Activated CD8-positive, alpha-beta T cell treated with anti-CD3 and anti-CD28 coated beads, Interleukin-2, amount 10 ng/mL, durations not matched to agents 7 days and 5 days (primary cell): ENCODE measurements around the gene CEACAM18. TPM values are rescaled to one million over a fixed set of nuclear protein-coding genes. Genes with fewer than 3 reads are reported as not detected.
"Not testable (repeated sequence)": the region's sequence is repeated elsewhere in the genome, so short reads cannot be mapped to it uniquely, and the experiment has no call there.

Experiments
- ATAC-seq: fragments of 150-1000 bp; cut with Tn5 transposase; one replicate; pipeline ENCODE4 v1.10.0; 2021; ENCODE audit warnings: moderate library complexity
- CTCF ChIA-PET: fragments of 350-600 bp; sonication (Branson Sonifier 250); formaldehyde crosslinking; loops from one replicate; lab custom pipeline; 2021; ENCODE audit warnings: antibody characterized with exemption; lab: Charles Lee
- POLR2A ChIA-PET: fragments of 350-600 bp; sonication (Branson Sonifier 250); formaldehyde crosslinking; loops from one replicate; lab custom pipeline; 2021; ENCODE audit warnings: antibody characterized with exemption; lab: Charles Lee
- DNase-seq: peaks from one replicate; pipeline ENCODE4 v3.0.0-alpha.2; 2020
- H3K27ac Mint-ChIP-seq: one replicate; pipeline ENCODE4 v1.8.0; 2021; ENCODE audit warnings: mild to moderate bottlenecking, mixed read lengths
- H3K27me3 Mint-ChIP-seq: one replicate; pipeline ENCODE4 v1.8.0; 2021; ENCODE audit warnings: low read depth, mixed read lengths
- H3K36me3 Mint-ChIP-seq: one replicate; pipeline ENCODE4 v1.8.0; 2021; ENCODE audit warnings: low read depth, mixed read lengths
- H3K4me1 Mint-ChIP-seq: one replicate; pipeline ENCODE4 v1.8.0; 2021; ENCODE audit warnings: low read depth, mixed read lengths
- H3K4me3 Mint-ChIP-seq: one replicate; pipeline ENCODE4 v1.8.0; 2021; ENCODE audit warnings: mild to moderate bottlenecking, mixed read lengths
- H3K9me3 Mint-ChIP-seq: one replicate; pipeline ENCODE4 v1.8.0; 2022; ENCODE audit warnings: mixed read lengths; ENCODE audit not compliant: insufficient read depth
- total RNA-seq, 2 experiments: library from RNA; stranded (reverse); gene quantifications; one replicate each; pipeline ENCODE4 v1.2.3, GENCODE V29; 2021

CEACAM18 gene
- not detected for total RNA-seq

DNA sequence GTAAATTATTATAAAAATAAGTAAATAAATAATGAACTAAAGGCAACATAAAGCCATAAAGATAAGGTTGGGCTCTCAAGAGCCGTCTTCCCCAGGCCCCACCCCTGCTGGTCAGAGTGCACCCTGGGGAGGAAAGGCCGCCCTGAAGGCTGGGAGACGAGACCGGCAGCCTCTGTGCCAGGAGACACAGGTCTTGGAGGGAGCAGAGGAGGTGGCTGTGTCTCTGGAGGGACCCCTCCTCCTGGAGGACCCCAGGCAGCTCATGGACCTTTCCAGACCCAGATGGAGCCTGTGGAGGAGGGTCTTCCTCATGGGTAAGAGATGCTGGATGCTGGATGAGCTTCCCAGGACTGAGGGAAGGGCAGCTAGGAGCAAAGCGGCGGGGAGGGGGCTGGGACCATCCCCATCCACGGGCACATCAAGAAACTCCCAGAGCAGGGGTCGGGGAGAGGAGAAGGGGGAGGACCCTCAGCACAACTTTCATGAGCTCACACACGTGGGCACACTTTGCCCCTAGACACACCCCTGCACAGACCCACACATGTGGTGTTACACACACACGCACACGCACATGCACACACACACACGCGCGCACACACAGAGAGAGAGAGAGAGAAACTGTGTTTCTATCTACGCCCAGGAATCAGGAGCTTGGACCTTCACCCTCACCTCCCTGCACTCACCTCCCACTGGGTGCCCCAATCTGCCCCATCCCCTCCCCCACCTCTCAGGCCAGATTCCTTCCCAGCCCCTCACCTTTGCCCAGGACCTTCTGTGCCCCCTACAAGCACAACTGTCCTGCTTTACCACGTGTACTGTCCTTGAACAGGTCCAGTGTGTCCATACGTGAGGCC lies at the start of gene CEACAM18:
CEACAM18 (plus strand) TSS at position 159 of the 854 bp plus-strand sequence.
- ChIA-PET CTCF (no interaction called here), POLR2A (no interaction called here)
- H3K27ac Mint-ChIP-seq, result no peak within 1 kb of the TSS
- ATAC-seq (no peak), DNase-seq (no peak)
- no peak within 1 kb of the TSS for H3K4me3 Mint-ChIP-seq
- no peaks in the 10 kb centered on the region for H3K36me3 Mint-ChIP-seq
- peaks cover 9% of the 10 kb centered on the region for H3K27me3 Mint-ChIP-seq
- no peaks in the 10 kb centered on the region for H3K9me3 Mint-ChIP-seq
- H3K4me1 Mint-ChIP-seq, result no peaks in the 10 kb centered on the region

DNA sequence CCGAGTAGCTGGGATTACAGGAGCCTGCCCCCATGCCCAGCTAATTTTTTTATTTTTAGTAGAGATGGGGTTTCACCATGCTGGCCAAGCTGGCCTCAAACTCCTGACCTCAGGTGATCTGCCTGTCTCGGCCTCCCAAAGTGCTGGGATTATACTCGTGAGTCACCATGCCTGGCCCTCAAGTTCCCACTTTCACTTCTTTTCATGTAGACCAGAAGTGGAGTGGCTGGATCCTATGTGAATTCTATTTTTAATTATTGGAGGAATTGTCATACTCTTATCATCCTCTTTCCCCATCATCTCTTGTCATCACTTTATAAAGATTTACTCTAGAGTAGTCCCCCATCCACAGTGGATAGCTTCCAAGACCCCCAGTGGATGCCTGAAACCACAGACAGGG lies 48.1 kb upstream of the CEACAM18 start:
- no peak overlapping the region for H3K4me3 Mint-ChIP-seq
- no peak for ATAC-seq
- POLR2A ChIA-PET, result no interaction called here
- no peak overlapping the region for H3K27ac Mint-ChIP-seq
- no peaks in the 10 kb centered on the region for H3K4me1 Mint-ChIP-seq
- no peaks in the 10 kb centered on the region for H3K9me3 Mint-ChIP-seq
- peaks cover 12% of the 10 kb centered on the region for H3K27me3 Mint-ChIP-seq
- CTCF ChIA-PET, result no interaction called here
- H3K36me3 Mint-ChIP-seq, result no peaks in the 10 kb centered on the region
- DNase-seq, result no peak

GRCh38 chr19:51431124-51431523 lies 47.2 kb upstream of the CEACAM18 start:
- H3K27me3 Mint-ChIP-seq, result peaks cover 10% of the 10 kb centered on the region
- DNase-seq, result no peak
- no peak for ATAC-seq
- H3K4me3 Mint-ChIP-seq, result no peak overlapping the region
- no peaks in the 10 kb centered on the region for H3K9me3 Mint-ChIP-seq
- ChIA-PET POLR2A (no interaction called here), CTCF (no interaction called here)
- H3K36me3 Mint-ChIP-seq, result no peaks in the 10 kb centered on the region
- no peak overlapping the region for H3K27ac Mint-ChIP-seq
- H3K4me1 Mint-ChIP-seq, result no peaks in the 10 kb centered on the region

GRCh38 chr19:51433043-51433442 lies 45.3 kb upstream of the CEACAM18 start:
- ChIA-PET CTCF (no interaction called here), POLR2A (no interaction called here)
- H3K27me3 Mint-ChIP-seq, result peaks cover 9% of the 10 kb centered on the region
- ATAC-seq (no peak), DNase-seq (no peak)
- no peaks in the 10 kb centered on the region for H3K36me3 Mint-ChIP-seq
- no peak overlapping the region for H3K4me3 Mint-ChIP-seq
- no peaks in the 10 kb centered on the region for H3K4me1 Mint-ChIP-seq
- H3K9me3 Mint-ChIP-seq, result no peaks in the 10 kb centered on the region
- H3K27ac Mint-ChIP-seq, result no peak overlapping the region

- ATAC-seq (no peak), DNase-seq (no peak)
- peaks cover 15% of the 10 kb centered on the region for H3K27me3 Mint-ChIP-seq
- H3K4me1 Mint-ChIP-seq, result peaks cover 13% of the 10 kb centered on the region
- no peaks in the 10 kb centered on the region for H3K9me3 Mint-ChIP-seq
- H3K36me3 Mint-ChIP-seq, result no peaks in the 10 kb centered on the region
- H3K4me3 Mint-ChIP-seq, result no peak overlapping the region
- H3K27ac Mint-ChIP-seq, result no peak overlapping the region
- POLR2A ChIA-PET, result no interaction called here
- CTCF ChIA-PET, result interaction anchor here (0.9 kb wide), 1 partner anchor 14 kb away, joined by 3 read pairs; no protein-coding TSS in a partner anchor
Observed at GRCh38 chr19:51434456-51434855, 43.9 kb upstream of the CEACAM18 start.

- POLR2A ChIA-PET, result no interaction called here
- Mint-ChIP-seq H3K9me3 (no peaks in the 10 kb centered on the region), H3K27ac (no peak overlapping the region), H3K27me3 (peaks cover 26% of the 10 kb centered on the region), H3K36me3 (no peaks in the 10 kb centered on the region), H3K4me1 (peaks cover 46% of the 10 kb centered on the region), H3K4me3 (no peak overlapping the region)
- CTCF ChIA-PET, result interaction anchor here (0.8 to 8.3 kb wide), 13 partner anchors 9 to 199 kb away, joined by 3 to 74 read pairs (median 7); partner anchors contain the start of genes NKG7, SIGLEC10 and VSIG10L
- ATAC-seq (no peak), DNase-seq (peak; percentile 70)
Observed at GRCh38 chr19:51439021-51439465, 39.3 kb upstream of the CEACAM18 start.

DNA sequence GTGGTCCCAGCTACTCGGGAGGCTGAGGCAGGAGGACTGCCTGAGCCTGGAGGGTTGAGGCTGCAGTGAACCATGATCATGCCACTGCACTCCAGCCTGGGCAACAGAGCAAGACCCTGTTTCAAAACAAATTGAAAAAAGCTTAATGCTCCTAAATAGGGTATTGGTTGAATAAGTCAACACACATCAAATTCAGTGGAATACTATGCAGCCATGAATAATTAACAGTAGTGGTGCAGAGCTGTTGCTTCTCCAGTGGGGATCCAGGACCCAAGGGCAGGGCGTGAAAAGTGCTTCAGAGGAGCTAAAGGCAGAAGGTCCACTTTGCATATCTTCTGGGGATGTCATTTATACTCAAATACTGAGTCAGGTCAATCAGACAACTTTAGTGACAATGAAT lies 38.3 kb upstream of the CEACAM18 start:
- ChIA-PET CTCF (interaction anchor here (0.7 to 8.3 kb wide), 15 partner anchors 8 to 198 kb away, joined by 3 to 74 read pairs (median 6); partner anchors contain the start of genes NKG7, SIGLEC10 and VSIG10L), POLR2A (interaction anchor here (1.0 kb wide), 1 partner anchor 45 kb away, joined by 3 read pairs; no protein-coding TSS in a partner anchor)
- Mint-ChIP-seq H3K27ac (no peak overlapping the region), H3K9me3 (no peaks in the 10 kb centered on the region), H3K36me3 (no peaks in the 10 kb centered on the region), H3K27me3 (peaks cover 31% of the 10 kb centered on the region), H3K4me3 (no peak overlapping the region), H3K4me1 (peaks cover 46% of the 10 kb centered on the region)
- no peak for ATAC-seq
- DNase-seq, result no peak

- H3K9me3 Mint-ChIP-seq, result no peaks in the 10 kb centered on the region
- peak overlapping the region; percentile 71 for H3K4me3 Mint-ChIP-seq
- DNase-seq, result peak; percentile 38
- peaks cover 46% of the 10 kb centered on the region for H3K4me1 Mint-ChIP-seq
- peak overlapping the region; percentile 74 for H3K27ac Mint-ChIP-seq
- H3K27me3 Mint-ChIP-seq, result peaks cover 39% of the 10 kb centered on the region
- ChIA-PET POLR2A (interaction anchor here (0.5 to 1.0 kb wide), 4 partner anchors 45 to 97 kb away, joined by 3 to 4 read pairs (median 3); no protein-coding TSS in a partner anchor), CTCF (interaction anchor here (0.8 to 8.3 kb wide), 12 partner anchors 17 to 216 kb away, joined by 3 to 74 read pairs (median 7); partner anchors contain the start of genes NKG7, SIGLEC10 and VSIG10L)
- no peaks in the 10 kb centered on the region for H3K36me3 Mint-ChIP-seq
- ATAC-seq, result peak; percentile 16
Observed at GRCh38 chr19:51440846-51441409, 37.4 kb upstream of the CEACAM18 start.

DNA sequence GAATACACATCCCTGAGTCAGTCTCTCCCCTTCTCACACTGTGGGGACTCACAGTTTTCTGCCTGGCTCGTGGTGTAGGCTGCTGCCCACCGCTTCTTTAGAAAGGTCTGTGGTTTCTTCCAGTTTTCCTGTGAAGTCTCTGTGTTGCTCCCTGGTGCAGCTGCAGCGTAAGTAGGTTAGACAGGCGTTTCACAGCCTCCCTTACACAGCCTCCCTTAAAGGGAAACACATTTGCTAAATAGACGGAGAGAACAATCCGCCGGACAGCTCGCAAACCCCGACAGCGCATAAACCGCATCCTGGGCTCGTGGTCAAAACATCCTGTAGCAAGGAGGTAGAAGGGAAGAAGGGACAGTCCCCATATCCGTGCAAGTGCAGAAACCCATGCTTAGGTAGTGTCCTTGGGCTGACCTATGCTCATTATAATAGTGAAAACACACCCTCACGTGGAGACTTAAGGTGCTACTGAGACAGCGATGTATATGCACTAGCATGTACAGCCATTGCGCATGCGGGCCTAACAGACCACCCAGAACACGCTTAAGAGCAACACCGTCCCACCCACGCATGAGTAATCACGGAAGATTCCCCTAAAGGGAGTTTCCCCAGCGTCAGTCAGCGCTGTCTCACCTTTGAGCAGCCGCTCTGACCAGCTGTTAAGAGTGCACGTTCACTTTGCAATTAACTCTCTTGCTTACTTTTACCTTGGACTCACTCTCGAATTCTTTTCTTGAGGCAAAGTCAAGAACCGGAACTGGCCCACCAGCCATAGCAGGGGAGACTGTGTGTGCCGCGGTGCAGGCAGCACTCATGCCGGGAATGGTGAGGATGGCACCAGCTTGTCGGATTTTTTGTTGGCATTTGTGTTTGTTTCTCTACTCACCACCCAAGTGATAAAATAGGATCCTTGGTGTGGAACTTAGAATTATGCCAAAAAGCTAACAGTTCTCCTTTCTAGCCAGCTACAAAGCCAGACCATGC lies 36.6 kb upstream of the CEACAM18 start:
- Mint-ChIP-seq H3K4me3 (peak overlapping the region; percentile 71), H3K4me1 (peaks cover 49% of the 10 kb centered on the region), H3K36me3 (no peaks in the 10 kb centered on the region), H3K9me3 (no peaks in the 10 kb centered on the region), H3K27me3 (peaks cover 38% of the 10 kb centered on the region), H3K27ac (peak overlapping the region; percentile 74)
- POLR2A ChIA-PET, result interaction anchor here (0.5 to 1.0 kb wide), 4 partner anchors 46 to 98 kb away, joined by 3 to 4 read pairs (median 3); partner anchors contain the start of gene NKG7
- CTCF ChIA-PET, result interaction anchor here (0.7 to 8.3 kb wide), 13 partner anchors 22 to 343 kb away, joined by 3 to 74 read pairs (median 6); partner anchors contain the start of genes NKG7, SIGLEC10 and VSIG10L
- ATAC-seq (peak; percentile 92), DNase-seq (peak; percentile 97)

- not testable (repeated sequence) for H3K4me3 Mint-ChIP-seq, DNase-seq, H3K27ac Mint-ChIP-seq, ATAC-seq, H3K36me3 Mint-ChIP-seq, H3K9me3 Mint-ChIP-seq
- ChIA-PET POLR2A (interaction anchor here (0.9 kb wide), 1 partner anchor 76 kb away, joined by 3 read pairs; no protein-coding TSS in a partner anchor), CTCF (interaction anchor here (1.1 to 1.6 kb wide), 4 partner anchors 8 to 49 kb away, joined by 3 to 6 read pairs (median 4); no protein-coding TSS in a partner anchor)
- Mint-ChIP-seq H3K27me3 (peaks cover 28% of the 10 kb centered on the region), H3K4me1 (peaks cover 30% of the 10 kb centered on the region)
Observed at GRCh38 chr19:51447510-51447909, 30.8 kb upstream of the CEACAM18 start.
